PFSK-1 (cell line): ENCODE measurements around the gene SORL1.

Source experiments
- FOXP2 ChIP-seq: optimal IDR thresholded peaks from 2 replicates; pipeline ENCODE3; 2011; ENCODE audit warnings: borderline replicate concordance, control low read depth, inconsistent platforms; ENCODE audit not compliant: insufficient read depth; ENCODE audit errors: extremely low read length, extremely low read depth
- POLR2AphosphoS5 ChIP-seq: IDR thresholded peaks from 2 replicates; pipeline ENCODE4 v1.6.1; 2012; ENCODE audit warnings: low read depth, mild to moderate bottlenecking, control low read depth, low read length, moderate library complexity
- SIN3A ChIP-seq: IDR thresholded peaks from 2 replicates; pipeline ENCODE4 v1.6.1; 2012; ENCODE audit warnings: mild to moderate bottlenecking, low read length, moderate library complexity, borderline replicate concordance; ENCODE audit not compliant: insufficient read depth
- TAF1 ChIP-seq: IDR thresholded peaks from 2 replicates; pipeline ENCODE4 v1.6.1; 2012; ENCODE audit warnings: low read length, control low read depth, borderline replicate concordance; ENCODE audit not compliant: insufficient read depth
- TF ChIP-seq, protein P1 (sequence below), 2 experiments: IDR thresholded peaks; 2 replicates each; pipeline versions ENCODE4 v1.6.1 to v1.8.0; 2011 to 2012; ENCODE audit warnings: low read depth in 2 of 2, low read length in 2 of 2, control low read depth in 1 of 2, inconsistent platforms in 1 of 2, mild to moderate bottlenecking in 1 of 2, moderate library complexity in 1 of 2; ENCODE audit not compliant: insufficient read depth in 1 of 2

SORL1 gene

DNA sequence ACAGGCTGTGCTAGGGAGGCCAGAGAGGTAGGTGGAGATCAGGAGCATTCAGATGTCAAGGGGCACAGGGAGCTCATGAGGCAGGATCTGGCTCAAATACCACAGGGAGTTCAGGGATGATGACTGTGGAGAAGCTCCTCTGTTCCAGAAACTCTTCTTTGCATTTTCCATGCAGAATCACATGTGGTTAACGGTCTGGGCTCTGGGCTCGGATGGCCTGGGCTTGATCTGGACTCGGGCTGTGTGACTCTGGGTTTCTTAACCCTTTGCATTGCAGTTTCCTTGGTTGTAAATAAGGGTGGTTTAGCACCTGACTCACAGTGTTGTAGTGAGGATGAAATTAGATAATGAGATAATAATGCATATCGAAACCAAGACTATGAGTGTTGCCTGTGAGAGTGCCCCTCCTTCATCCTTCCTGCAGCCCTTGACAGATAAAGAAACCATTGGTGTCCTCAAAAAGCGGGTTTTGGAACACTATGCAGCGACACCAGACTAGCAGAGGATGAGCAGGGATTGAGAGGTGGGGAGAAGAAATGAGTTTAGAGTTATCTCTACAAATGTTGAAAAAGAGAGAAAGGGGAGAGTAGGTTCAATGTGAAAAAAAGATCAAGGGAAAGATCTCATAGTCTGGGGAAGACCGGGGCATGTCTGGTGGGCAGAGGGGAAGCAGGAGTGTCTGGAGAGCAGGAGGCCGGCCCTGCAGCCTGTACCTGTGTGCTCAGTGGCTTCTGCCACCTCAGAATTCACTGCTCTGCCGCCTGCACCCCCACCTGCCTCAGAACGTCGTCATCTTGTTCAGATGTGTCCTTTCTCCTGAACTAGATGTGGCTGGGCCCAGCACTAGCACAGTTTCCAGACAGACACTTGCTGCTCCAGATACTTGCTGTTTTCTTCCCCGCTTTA is 198.5 kb downstream of the SORL1 start:
- TF ChIP-seq POLR2AphosphoS5 (no peak), FOXP2 (no peak), SIN3A (no peak), TAF1 (no peak)
- TF ChIP-seq, protein P1, sequence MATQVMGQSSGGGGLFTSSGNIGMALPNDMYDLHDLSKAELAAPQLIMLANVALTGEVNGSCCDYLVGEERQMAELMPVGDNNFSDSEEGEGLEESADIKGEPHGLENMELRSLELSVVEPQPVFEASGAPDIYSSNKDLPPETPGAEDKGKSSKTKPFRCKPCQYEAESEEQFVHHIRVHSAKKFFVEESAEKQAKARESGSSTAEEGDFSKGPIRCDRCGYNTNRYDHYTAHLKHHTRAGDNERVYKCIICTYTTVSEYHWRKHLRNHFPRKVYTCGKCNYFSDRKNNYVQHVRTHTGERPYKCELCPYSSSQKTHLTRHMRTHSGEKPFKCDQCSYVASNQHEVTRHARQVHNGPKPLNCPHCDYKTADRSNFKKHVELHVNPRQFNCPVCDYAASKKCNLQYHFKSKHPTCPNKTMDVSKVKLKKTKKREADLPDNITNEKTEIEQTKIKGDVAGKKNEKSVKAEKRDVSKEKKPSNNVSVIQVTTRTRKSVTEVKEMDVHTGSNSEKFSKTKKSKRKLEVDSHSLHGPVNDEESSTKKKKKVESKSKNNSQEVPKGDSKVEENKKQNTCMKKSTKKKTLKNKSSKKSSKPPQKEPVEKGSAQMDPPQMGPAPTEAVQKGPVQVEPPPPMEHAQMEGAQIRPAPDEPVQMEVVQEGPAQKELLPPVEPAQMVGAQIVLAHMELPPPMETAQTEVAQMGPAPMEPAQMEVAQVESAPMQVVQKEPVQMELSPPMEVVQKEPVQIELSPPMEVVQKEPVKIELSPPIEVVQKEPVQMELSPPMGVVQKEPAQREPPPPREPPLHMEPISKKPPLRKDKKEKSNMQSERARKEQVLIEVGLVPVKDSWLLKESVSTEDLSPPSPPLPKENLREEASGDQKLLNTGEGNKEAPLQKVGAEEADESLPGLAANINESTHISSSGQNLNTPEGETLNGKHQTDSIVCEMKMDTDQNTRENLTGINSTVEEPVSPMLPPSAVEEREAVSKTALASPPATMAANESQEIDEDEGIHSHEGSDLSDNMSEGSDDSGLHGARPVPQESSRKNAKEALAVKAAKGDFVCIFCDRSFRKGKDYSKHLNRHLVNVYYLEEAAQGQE (IDR thresholded peaks at IDR 0.05; ENCODE audit: insufficient read depth in 1 of 2, low read depth in 2 of 2, low read length in 2 of 2) = no peak

DNA sequence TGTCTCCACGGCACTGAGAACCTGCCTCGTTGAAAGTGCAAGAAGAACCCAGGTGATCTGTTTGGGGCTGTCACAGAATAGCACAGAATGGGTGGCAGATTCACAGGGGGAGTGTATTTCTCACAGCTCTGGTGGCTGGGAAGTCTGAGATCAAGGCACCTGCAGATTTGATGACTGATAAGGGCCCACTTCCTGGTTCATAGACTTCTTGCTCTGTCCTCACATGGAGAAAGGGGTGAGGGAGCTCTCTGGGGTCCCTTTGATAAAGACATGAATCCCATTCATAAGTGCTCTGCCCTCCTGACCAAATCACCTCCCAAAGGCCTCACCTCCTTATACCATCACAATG is 199.1 kb downstream of the SORL1 start:
- TF ChIP-seq POLR2AphosphoS5 (no peak), FOXP2 (no peak)

DNA sequence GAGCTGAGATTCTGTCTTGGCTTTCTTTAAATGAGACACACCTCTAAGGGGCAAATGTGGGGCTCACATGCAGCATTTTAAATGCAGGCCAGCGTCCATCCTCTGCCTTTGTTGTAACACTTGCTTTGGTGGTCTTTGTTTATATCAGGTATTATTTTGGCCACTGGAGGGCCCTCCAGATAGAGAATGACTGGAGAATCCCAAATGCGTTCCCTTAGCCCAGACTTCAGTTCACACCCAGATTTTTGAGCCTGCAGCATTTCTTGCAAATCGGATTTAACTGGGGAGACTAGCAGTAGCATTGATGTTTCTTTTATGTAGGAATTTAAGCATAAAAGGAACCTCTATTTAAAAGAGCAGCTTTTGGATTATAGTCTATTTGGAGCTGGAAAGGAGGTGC is 200.9 kb downstream of the SORL1 start:
- TF ChIP-seq, protein P1 (IDR thresholded peaks at IDR 0.05; ENCODE audit: insufficient read depth in 1 of 2, low read depth in 2 of 2, low read length in 2 of 2) = no peak
- TF ChIP-seq TAF1 (no peak), FOXP2 (no peak), POLR2AphosphoS5 (no peak)

DNA sequence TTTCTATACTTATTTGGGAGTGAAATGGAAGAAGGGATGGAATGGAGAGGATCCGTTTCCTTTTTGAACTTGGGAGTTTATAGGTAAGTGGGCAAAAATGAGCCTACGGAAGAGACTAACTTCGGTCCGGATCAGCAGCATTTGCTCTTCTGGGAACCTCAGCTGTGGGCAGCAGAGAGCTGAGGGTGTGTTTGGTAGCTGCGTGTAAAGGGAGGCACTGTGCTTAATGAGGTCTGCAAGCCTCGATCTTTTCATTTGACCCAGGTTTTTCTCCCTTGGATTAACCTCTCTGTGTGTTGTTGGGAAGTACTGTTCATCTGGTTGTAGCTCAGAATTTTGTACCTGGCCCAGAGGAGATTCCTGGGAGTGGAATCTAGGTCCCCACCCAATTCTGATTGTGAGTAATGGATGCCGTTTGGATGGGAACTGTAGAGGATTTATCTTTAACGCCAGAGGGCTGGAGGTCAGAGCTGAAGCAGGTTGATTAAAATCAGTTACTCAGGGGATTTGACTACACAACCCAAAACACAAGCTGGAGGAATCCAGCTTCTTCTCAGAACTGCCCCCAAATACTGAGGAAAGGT is 202.2 kb downstream of the SORL1 start:
- no peak for TF ChIP-seq POLR2AphosphoS5
- no peak for TF ChIP-seq TAF1
- no peak for TF ChIP-seq FOXP2
- TF ChIP-seq SIN3A = no peak
- TF ChIP-seq, protein P1 (IDR thresholded peaks at IDR 0.05; ENCODE audit: insufficient read depth in 1 of 2, low read depth in 2 of 2, low read length in 2 of 2) = no peak

DNA sequence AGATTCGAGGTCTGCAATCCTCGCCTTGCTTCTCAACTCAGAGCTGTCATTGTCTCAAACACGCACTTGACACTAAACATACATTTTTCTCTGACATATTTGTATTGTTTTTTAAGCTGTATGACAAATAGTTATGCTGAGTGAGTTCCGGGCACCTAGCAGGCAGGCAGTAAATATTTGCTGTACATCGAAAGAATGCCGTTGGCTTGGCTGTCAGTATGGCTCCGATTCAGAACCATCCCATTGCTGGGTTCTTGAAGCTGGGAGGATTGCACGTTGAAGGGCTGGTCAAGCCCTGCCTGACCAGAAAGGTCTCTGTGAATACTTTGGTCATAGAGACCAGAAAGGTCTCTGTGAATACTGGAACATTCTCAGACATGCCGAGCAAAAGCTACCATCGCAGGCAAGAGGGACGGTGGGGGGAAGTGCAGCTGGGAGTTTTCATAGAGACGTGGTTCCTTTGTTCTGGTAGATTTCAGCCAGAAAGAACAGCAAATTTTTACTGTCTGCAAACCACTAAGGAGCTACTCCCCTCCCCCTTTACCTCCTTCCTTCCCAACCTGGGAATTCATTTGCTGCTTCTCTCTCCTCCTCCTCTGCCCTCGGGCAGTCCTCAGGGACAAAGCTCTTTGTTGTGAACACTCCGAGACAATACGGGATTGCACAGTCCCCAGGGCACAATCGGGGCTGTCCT is 202.9 kb downstream of the SORL1 start:
- TF ChIP-seq TAF1 = no peak
- TF ChIP-seq POLR2AphosphoS5 = no peak
- TF ChIP-seq, protein P1 (IDR thresholded peaks at IDR 0.05; ENCODE audit: insufficient read depth in 1 of 2, low read depth in 2 of 2, low read length in 2 of 2) = no peak
- no peak for TF ChIP-seq FOXP2
- no peak for TF ChIP-seq SIN3A
